ENCODE measurements around the gene LDAH.
A peak's percentile ranks its signal among the peaks of the same experiment; 100 is the strongest.

LDAH gene

DNA sequence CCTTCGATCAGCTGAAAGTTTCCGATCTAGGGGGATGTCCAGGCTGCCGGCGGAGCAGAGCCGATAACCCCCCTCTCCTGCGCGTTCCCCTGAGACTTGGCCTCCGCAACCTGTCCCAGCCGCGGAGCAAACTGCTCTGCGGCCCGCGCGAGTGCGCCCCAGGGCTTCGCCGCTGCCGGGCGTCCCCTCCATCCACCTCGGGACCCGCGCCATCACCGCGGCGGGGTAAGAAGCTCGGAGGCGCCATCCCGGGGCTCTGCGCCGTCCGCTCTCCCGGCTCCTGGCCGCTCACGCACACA, 156.9 kb downstream of the LDAH start:
- DNase-seq = no peak

DNA sequence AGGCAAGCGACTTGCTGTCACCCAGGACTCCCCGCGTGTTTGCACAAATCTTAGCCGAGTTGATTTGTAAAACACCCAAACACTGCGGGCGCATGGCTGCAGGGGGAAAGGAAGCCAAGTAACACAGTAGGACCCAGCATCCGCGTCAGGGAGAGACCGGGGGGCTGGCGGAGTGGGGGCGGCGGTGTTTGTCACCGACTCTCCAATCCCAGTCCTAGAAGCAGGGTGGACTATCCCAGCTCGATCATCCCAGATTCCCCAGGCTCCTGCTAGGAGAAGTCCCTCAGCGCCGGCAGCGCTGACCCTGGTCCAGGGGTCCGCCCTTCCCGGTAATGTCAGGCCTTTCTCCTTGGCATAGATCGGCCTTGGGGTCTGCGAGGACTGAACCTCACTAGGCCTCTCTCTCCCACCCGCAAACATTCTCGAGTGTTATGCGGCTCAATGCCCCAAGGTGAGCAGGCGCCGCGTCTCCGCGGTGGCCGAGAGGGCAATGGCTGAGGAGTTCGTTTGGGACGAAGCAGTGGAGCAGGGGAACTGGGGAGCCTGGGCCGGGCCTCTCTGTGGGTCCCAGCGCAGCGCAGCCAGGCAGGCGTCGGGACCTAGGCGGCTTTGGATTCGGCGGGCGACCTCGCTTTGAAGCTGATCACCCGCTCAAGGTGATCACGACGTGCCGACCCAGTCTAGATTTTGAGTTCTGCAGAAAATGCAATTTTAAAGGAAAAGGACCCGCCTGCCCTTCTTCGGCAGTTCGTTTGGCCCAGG, 157.5 kb downstream of the LDAH start:
- DNase-seq = no peak

DNA sequence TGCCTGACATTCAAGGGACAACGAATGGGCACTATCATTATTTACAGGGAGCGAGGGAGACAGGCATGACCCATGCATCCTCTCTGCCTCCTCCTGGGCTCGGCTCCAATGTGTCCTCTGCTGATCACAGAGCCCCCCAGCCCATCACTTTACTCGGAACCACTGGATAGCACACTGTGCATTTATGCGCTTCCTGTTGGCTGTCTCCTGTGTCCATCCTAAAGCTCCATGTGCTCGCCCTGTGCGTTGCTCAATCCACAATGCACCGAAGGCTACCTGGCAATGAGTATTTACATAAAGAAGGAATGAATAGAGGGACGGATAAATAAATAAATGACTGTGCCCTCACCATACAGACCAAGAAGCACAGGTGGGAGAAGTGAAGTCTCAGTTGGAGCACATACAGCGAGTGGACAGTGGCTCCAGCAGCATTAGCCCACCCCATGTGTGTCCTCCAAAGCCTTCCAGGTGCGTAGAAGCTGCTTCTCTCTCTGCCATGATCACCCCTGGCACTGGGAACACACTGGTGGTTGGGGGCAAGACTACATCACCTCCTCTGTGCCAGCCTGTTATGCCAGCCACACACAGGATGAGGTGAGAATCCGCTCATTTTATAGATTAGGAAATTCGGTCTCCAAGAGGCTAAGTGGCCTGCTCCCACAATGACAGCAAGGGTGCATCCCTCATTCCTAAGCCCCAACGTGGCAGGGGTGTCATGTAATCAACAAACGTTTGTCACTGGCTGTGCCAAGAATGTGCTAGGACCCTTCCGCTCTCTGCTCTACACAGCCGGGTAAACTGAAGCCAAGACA, 158.3 kb downstream of the LDAH start:
- DNase-seq = no peak

DNA sequence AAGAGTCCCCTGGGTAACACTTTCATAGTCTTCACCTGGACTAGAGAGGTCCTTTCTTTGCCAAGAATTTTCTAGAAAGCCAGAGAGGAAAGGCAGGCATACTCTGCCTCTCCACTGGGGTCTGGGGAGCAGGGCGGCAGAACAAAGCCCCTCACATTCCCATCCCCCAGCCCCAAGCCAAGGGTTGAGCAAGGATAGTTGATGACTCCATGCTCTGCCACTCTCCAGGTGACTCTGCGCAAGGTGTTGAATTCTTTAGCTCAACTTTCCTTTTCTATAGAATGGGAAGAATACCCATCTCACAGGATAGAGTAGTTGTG, 158.9 kb downstream of the LDAH start:
- DNase-seq = no peak

DNA sequence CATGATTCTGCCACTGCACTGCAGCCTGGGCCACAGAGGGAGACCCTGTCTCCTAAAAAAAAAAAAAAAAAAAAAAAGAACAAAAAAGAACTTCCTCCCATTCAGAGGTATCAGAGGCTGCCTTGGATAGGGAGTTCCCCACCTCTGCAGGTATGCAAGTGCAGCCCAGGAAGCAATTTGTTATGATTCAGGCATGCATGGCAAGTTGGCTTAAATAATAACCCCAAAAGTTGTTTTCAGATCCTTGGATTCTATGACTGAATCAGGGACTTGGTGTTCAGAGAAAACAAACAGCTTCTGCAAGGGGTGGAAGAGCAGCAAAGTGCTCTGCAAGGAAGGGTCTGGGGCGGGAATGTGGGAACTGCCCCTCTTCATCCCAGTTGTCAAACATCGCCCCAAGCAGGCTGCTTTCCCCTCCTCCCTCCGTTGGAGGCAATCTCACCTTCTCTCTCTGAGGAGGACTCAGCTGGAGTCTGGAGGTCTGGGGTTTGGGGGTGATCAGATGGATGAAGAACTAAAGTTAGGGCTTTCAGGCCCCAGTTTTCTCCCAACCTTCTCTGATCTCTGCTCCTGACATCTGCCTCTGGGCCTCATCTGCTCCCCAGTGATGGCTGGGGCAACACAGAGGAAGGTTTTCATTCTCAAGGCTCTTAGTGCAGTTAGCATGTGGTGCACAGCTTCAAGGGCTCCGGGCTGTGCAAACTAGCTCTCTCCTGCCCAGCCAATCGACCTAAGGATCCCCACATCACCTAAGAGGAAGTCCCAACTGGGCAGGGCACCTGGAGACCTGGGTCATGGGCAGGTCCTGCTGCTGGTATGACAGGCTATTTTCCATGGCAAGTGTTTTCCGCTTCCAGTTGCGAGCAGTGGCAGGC, 159.5 kb downstream of the LDAH start:
- DNase-seq = no peak

DNA sequence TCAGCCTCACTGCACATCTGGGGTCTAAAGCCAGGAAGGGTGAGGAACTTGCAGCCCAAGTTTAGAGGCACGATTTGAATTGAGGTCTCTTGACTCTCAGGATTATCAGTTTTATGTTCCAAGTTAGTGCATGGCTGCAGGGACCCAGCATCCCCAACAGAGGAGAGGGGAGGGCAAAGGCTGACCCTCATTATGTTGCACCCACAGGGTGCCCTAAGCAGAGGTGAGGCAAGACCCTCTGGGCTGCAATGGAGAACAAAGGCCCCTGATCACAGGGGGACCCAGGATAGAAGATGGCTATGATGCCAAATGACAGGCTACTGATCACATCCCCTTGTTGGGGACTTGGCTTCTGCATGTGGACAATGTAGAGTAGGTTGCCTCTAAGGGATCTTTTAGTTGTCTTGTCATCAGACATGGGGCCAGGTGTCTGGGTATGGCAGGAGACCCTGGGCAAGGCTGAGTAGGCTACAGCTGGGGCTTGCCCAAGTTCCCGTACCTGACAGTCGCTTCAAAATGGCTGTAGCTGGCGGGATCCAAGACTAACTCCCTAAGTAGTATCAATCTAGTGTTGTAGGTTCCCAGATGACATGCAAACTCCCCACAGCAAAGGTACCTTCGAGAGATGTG, 160.5 kb downstream of the LDAH start:
- DNase-seq = no peak

DNA sequence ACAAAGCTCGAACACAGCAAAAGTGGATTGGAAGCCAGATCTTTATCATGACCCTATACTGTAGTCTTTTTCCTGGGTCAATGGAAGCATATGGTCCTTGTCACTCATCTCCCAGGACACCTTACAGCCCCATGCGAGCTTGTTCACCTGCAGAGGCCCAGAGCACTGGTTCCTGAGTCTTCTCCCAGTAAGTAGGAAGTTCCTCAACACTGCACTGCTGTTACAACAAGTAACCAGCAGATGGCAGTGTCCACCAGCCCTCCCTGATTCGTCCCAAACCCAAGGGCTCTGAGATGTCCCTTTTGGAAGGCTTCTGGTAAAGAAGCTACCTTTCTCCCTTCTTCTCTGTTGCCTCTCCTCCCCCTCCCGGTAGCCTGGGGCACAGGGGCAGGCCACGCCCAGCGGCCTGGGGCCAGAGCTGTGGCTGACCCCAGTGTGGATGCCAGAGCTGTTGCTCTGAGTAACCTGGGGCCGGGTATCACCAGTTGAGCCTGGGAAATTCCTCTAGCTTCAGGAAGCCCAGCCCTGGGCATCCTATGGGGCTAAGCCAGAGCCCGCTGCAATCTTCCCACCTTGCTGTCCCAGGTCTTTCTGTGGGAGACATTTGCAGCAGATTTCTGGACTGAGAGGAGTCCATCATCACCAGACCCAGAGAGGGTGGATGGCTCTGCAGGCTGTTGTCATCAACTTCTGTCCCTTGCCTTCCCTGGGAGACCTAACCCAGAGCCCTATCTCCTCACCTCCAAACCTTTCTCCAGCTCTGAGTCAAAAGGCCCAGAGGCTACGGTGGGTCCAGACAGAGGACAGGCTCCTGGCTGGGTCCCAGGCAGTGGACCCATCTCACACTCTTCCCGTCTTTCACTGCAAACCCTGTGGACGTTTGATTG, 161.2 kb downstream of the LDAH start:
- DNase-seq = peak; percentile 61

DNA sequence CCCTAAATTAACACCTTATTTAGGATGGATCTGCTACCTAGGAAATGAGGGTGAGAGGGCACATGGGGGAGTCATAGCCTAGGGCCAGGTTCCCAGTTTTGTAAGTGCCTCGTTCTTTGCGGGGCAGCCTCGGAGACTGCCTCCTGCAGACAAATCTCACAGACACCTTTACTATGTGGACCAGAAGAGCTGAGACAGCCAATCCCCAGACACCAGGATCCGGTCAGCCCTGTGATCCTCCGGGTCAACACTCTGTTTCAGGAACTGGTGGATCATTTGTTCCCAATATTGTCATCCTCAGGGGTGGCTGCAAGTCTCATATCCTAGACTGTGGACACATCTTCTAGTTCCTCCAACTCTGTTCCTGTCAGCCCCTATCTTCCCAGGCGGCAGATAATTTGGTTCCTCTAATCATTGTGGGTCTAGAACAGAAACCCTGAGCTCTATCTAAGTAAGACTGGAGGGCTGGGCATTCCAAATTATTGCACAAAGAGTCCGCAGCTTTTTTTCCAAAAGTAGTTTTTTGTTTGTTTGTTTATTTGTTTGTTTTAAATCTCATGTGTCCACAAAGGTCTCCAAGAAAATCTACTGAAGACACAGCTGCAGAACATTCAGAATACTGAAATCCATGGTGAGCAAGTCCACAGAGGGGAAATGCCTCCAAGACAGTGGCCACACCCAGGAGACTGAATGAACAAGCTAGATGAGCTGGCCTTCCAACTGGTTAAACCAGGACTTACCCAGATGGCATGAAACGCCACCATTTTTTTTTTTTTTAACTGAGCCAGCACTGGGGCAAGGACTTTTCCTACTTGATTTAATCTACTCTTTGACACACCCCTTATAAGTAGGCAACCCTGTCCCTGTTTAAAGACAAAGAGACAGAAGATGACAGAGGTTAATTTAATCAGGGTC, 162.1 kb downstream of the LDAH start:
- DNase-seq = no peak

DNA sequence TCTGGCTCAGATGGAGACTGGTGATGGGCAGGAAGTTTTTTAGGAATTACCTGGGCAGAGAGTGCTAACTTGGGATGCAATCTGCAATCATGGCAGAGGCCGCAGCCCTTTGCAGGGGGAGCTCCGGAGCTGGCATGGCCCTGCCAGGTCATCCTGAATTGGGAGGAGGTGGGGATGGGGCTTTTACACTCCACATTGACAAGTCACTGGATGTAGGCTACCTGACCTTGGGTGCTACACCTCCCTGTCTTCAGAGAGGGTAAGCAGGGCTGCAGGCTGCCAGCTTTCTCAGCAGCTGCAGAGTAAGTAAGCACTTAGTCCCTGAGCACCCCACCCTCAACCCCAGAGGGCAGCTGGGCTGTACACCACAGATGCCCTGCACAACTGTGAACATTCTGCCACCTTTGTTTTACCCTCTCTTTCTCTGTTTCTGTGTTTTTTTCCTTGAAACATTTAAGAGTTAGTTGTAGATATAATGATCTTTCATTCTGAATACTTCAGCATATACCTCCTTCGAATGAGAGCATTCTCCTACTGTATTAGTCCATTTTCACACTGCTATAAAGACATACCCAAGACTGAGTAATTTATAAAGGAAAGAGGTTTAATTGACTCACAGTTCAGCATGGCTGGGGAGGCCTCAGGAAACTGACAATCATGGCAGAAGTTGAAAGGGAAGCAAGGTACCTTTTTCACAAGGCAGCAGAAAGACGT, 165.2 kb downstream of the LDAH start:
- no peak for DNase-seq

DNA sequence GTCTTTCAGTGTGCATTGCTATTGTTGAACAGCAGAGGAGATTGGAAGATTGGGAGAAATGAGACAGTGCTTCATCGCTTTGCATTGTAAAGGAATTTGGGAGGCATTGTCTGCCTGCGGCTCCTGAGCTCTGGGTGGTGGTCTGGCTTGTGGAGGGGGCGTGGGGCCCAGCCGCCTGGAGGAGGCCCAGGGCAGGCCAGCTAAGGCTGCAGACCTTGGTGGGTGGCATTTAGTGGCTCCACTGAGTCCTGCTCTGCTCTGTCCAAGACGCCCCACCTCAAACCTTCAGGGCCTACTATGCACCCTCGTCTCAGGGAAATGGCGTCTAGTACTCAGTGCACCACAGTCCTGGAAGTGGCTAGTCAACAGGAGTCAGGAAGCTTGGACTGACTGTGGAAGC, 166.3 kb downstream of the LDAH start:
- DNase-seq = no peak

DNA sequence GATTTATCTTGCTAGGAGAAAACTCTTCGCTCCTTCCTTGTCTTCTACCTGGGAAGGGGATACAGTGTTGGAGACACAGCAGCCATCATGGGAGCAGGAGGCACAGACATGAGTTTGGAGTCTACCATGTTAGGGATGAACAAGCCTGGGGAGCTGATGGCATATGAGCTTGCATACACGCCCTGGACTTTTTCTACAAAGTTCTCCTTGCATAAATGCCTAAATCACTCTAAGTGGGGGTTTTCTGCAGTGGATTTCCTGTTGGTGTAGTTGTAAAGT, 168.4 kb downstream of the LDAH start:
- DNase-seq = no peak

DNA sequence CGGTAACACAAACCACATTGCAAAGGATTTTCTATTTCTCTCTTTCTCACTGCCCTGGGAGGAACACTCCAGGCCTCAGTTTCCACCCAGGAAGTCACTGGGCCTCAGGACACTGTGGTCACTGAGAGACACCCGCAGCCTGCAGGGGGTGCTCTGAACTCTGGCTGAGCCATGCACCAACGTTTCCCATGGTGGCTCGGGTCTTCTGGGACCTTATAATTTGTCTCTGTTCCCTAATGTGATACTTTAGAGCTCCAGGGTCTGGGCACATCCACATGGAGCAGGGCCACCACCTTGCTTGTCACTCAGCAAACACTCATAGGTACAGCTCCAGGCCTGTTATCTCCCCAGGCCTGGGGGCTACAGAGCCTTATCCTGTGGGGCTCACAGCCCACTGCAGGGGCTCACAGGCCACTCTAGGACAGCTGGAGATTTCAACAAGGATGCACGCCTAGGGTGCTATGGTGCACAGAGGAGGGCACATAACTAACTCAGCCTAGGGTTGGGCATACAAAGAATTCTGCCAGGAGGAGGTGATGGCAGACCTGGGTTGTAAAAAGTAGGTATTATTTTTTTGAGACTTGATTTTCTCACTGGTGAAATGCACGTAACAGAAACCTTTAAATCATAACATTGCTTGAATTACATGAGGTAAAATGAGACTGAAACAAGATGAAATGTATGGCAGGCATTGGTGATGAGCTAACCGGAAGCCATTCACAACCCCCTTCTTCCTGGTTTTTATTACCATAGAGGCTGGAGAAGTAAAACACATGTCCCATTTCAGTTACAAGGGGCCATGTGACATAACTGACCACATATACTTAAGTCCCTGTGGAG, 169.0 kb downstream of the LDAH start:
- peak; percentile 16 for DNase-seq

DNA sequence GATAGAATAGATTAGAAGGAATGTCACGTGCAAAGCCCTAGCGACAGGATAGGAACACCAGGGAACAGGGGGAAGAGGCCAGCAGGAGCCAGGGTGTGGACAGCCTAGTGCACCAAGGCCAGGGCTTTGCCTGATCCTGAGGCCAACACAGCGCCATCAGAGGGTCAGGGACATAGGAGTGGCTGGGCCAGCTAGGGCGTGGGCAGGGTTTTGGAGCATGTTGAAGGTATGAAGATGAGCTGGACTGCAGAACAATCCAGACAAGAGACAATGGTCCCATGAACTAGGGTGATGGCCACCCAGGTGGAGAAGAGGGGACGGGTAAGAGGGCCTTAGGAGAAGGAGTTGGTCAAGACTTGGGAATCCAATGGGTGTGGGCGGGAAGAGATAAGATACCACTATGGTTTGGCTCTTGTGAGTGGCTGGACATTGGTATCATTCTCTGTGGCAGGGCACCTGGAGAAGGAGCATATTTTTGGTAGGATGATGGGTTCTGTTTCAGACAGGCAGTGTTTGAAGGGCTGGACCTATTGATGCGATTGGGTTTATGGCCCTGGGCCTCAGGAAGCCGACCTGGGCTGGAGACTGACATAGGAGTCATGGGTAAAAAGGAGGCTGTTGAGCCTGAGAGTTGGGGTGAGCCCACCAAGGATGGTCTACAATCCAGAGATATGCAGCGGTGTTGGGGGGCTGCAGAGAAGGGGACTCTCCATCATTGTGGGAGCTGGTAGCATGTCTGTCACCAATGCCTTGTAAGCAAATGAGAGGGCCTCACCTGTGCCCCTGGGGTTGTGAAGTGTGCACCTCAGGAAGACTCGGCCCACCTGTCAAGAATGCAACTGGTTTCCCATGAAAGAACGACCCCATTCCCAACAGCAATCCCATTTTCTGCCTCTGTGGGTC, 170.0 kb downstream of the LDAH start:
- no peak for DNase-seq

DNA sequence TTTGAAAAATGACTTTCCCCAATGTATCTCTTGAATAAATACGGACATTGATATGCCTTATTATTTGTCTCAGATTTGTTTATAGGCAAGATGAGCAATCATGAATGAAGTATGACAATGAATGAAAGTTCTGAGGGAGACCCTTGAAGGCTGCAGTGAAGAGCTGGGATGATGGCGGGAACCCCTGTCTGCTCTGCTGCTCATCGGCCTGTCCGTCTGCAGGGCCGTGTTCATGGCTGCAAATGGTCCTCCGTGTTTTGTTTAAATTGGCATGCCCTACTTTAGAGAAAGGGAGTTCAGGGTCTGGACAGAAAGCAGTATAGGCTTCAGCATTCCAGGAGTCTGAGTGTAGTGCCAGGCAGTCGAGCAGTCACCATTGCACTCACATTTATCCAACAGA, 170.8 kb downstream of the LDAH start:
- no peak for DNase-seq

DNA sequence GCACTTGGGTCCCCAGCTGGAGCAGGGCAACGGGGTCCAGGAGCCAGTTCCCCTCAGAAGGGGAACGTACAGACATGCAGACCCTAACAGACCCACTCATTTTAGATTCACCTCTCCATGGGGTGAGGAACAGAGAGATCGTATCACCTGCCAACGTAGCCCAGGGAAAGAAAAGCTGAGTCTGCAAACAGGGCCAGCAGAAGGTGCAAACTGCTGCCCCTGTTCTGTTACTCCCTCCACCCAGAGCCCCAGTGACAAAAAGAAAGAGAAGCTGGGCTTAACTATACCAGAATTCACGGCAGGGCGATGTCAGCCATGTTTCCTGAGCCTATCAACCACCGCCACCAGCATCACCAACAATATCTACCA, 171.2 kb downstream of the LDAH start:
- DNase-seq = no peak

DNA sequence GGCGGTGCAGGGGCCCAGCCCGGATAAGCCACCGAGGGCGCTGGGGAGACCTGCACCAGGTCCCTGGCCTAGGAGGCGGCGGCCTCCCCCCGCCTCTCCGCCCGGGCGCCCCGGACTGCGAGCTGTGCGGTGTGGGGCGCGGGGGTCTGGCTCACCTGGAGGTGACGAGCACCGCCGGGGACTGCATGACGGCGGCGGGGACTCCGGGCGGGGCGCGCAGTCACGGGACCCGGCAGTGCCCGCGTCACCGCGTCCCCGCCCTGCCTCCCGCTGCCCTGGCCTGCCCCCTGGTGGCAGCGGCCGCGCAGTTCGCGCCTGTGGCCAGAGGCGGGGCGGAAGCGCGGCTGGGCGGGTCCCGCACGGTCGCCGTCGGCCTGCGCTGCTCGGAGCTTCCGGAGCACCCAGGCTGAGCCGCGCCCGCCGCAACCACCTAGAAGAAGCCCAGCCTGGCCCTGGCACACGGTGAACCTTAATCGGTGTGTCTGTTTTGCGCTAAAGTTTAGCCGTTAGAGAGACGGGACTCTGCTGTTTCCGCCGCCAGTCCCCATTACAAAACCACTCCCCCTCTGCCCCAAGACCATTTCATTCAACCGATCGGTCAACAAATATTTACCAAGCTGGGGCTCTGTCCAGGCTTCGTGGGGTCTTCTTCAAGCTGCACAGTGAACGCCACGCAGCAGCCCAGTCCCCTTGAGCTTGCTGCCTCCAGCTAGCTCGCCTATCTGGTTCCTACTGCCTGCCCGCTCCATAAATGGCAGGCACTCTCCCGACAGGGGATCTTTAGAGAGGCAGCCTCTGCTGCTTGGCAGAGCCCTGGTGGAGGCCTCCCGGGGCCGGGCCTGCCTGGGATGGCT, 171.8 kb downstream of the LDAH start, which contains the start of gene HS1BP3:
Gene HS1BP3, minus strand, starts transcription at position 222 of the 854 bp plus-strand sequence. Its CDS starts 35 bp downstream, at position 187.
- peak; percentile 75 for DNase-seq

DNA sequence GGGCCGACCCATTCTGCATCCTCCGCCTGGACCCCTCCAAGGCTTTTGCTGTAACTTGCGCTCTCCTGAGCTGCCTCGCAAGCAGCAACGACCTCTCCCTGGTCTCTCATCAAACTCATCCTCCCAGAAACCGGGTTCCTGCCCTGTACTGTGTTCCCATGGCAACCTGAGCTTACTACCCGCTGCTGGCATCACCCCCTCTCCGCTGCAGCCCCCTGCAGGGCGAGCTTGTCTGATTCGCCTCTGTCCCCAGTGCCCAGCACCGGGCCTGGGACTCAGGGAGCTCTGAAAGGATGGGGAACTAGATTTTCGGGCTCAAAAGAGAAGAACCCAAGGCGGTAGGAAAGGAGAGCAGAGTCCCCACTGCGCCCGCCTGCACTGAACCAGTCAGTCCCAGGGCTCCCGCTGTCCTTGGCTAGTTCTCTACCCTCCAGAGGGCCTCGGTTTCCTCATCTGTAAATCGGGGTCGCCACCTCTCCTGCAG, 172.5 kb downstream of the LDAH start:
- DNase-seq = peak; percentile 23

Data from fibroblast of skin of right quadriceps (primary cell).